Mesothelial cell of epicardium (in vitro differentiated cells): ENCODE measurements around the gene MED13L. TPM values are rescaled to one million over a fixed set of nuclear protein-coding genes. Genes with fewer than 3 reads are reported as not detected.

Experiments
- DNase-seq, 2 experiments: peaks; one replicate each; pipeline ENCODE4 v3.0.0; 2021; ENCODE audit warnings: low spot score in 2 of 2; ENCODE audit not compliant: unreplicated experiment in 2 of 2
- H3K27ac Mint-ChIP-seq: 2 replicates; pipeline ENCODE4 v1.8.0; 2021; ENCODE audit warnings: mixed read lengths
- H3K27me3 Mint-ChIP-seq: 2 replicates; pipeline ENCODE4 v1.8.0; 2021; ENCODE audit warnings: low read depth, mixed read lengths
- H3K36me3 Mint-ChIP-seq: 2 replicates; pipeline ENCODE4 v1.8.0; 2021; ENCODE audit warnings: mixed read lengths
- H3K4me1 Mint-ChIP-seq: 2 replicates; pipeline ENCODE4 v1.8.0; 2021; ENCODE audit warnings: mixed read lengths
- H3K4me3 Mint-ChIP-seq: 2 replicates; pipeline ENCODE4 v1.8.0; 2021; ENCODE audit warnings: mild to moderate bottlenecking, moderate library complexity, mixed read lengths
- H3K9me3 Mint-ChIP-seq: 2 replicates; pipeline ENCODE4 v1.8.0; 2021; ENCODE audit warnings: mixed read lengths
- total RNA-seq: library from RNA; stranded (reverse); gene quantifications from 3 replicates; pipeline ENCODE4 v1.2.1, GENCODE V29; 2021
- TF ChIP-seq, protein P1 (sequence below): fragments of 200-600 bp; sonication (generic); IDR thresholded peaks from one replicate; pipeline ENCODE4 v1.5.0; 2021; ENCODE audit warnings: antibody characterized with exemption; ENCODE audit not compliant: unreplicated experiment

Gene MED13L
- total RNA-seq, 1 donor from 2014 or later = 179 TPM

DNA sequence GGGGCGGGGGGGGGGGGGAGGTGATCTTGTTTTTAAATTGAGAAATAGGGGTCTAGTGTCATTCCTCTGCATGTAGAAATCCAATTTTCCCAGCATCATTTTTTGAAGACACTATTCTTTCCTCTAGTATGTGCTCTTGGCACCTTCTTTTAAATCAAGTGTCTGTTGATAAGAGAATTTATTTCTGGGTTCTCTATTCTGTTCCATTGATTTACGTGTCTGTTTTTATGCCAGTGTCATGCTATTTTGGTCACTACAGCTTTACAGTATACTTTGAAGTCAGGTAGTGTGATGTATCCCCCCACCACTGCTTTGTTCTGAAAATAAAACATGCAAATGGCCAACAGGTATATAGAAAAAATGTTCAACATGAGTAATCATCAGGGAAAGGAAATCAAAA, 252.7 kb downstream of the MED13L start:
- Mint-ChIP-seq H3K27ac (no peak overlapping the region), H3K27me3 (no peaks in the 10 kb centered on the region), H3K4me3 (no peak overlapping the region), H3K4me1 (no peaks in the 10 kb centered on the region), H3K36me3 (no peaks in the 10 kb centered on the region), H3K9me3 (no peaks in the 10 kb centered on the region)
- TF ChIP-seq, protein P1, sequence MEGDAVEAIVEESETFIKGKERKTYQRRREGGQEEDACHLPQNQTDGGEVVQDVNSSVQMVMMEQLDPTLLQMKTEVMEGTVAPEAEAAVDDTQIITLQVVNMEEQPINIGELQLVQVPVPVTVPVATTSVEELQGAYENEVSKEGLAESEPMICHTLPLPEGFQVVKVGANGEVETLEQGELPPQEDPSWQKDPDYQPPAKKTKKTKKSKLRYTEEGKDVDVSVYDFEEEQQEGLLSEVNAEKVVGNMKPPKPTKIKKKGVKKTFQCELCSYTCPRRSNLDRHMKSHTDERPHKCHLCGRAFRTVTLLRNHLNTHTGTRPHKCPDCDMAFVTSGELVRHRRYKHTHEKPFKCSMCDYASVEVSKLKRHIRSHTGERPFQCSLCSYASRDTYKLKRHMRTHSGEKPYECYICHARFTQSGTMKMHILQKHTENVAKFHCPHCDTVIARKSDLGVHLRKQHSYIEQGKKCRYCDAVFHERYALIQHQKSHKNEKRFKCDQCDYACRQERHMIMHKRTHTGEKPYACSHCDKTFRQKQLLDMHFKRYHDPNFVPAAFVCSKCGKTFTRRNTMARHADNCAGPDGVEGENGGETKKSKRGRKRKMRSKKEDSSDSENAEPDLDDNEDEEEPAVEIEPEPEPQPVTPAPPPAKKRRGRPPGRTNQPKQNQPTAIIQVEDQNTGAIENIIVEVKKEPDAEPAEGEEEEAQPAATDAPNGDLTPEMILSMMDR = no peak
- no peak for DNase-seq

DNA sequence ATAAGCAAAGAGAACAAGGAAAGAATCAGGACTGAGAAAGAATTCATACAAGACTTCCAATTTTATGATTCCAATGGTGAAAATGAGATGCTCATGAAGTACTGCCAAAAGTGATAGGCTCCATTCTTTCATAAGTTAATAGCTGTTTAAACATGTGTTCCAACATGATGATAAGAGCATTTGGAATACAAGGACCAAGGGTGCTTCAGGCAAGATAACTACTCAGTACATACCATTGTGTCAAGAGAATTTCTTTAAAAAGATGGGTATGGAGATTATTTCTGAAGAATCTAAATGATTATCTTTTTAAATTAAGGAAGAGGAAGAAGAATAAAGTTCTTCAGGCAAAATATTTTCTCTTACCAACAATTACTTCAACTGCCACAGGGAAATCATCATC, 258.1 kb downstream of the MED13L start:
- Mint-ChIP-seq H3K27me3 (no peaks in the 10 kb centered on the region), H3K4me3 (no peak overlapping the region), H3K9me3 (no peaks in the 10 kb centered on the region), H3K36me3 (peaks cover 16% of the 10 kb centered on the region), H3K27ac (no peak overlapping the region), H3K4me1 (no peaks in the 10 kb centered on the region)
- TF ChIP-seq, protein P1 = no peak
- DNase-seq = no peak

DNA sequence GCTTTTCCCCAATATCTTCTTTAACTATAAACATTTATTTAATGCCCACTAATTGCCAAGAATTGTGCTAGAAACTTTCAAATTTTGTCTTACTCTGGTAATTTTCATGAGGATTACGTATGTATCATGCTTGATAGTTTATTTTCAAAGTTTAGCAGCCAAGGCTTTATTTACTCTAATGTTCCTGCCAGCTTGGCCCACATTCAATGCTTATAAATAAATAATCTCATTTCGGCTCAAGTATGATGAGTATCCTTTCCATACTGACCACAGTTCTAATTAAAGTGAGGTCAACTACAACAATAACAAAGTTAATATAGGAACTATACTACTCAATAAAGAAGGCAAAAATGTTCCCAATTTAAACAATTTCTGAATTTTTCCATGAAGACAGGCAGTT, 259.2 kb downstream of the MED13L start:
- no peak overlapping the region for H3K4me3 Mint-ChIP-seq

DNA sequence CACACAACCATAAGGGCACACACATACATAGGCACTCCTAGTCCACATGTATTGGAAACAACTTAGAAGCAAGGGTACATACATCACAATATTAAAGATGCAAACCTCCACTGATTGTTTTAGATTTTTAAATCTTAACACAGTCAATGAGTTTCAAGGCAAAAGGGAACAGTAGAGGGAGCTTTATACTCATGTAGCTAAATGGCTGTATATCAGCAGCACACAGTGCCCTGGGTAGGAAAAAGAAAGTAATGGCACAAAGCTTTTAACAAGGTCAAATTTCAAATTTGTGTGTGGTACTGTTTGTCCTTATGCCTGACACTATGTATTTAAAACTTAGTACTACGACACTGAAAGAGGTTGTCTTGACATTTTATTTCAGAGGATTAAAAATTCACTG, 262.0 kb downstream of the MED13L start:
- H3K4me1 Mint-ChIP-seq = no peaks in the 10 kb centered on the region
- no peak for DNase-seq
- H3K36me3 Mint-ChIP-seq = peaks cover 36% of the 10 kb centered on the region
- no peak overlapping the region for H3K4me3 Mint-ChIP-seq
- H3K27me3 Mint-ChIP-seq = no peaks in the 10 kb centered on the region
- TF ChIP-seq, protein P1 = no peak
- peak overlapping the region; percentile 17 for H3K27ac Mint-ChIP-seq
- H3K9me3 Mint-ChIP-seq = no peaks in the 10 kb centered on the region

More for the DNA sequence above, 259.2 kb downstream of the MED13L start:
- Mint-ChIP-seq H3K4me1 (no peaks in the 10 kb centered on the region), H3K9me3 (no peaks in the 10 kb centered on the region), H3K27ac (no peak overlapping the region), H3K27me3 (no peaks in the 10 kb centered on the region), H3K36me3 (peaks cover 21% of the 10 kb centered on the region)
- TF ChIP-seq, protein P1 = no peak
- no peak for DNase-seq

DNA sequence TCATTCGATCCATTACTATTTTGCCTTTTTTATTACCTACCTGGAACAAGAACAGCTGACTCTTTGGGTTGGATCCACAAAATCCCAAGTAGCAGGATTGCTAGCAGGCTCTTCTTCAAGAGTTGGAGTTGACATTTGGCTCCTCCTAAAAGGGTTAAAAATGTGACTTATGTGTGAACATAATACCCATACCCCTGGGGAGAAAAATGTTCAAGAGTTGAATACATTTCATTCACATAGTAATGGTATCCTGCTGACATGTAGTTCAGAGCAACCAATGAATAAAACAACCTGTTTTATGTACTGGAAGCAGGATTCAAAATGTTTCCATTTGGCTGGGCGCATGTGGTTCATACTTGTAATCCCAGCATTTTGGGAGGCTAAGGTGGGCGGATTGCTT, 264.7 kb downstream of the MED13L start:
- no peaks in the 10 kb centered on the region for H3K9me3 Mint-ChIP-seq
- H3K27ac Mint-ChIP-seq = no peak overlapping the region

More for the DNA sequence above, 264.7 kb downstream of the MED13L start:
- no peak overlapping the region for H3K4me3 Mint-ChIP-seq
- TF ChIP-seq, protein P1 = no peak
- H3K4me1 Mint-ChIP-seq = no peaks in the 10 kb centered on the region
- DNase-seq = no peak
- H3K27me3 Mint-ChIP-seq = no peaks in the 10 kb centered on the region
- H3K36me3 Mint-ChIP-seq = peaks cover 42% of the 10 kb centered on the region
